ENCODE measurements around the gene MRO.

DNA sequence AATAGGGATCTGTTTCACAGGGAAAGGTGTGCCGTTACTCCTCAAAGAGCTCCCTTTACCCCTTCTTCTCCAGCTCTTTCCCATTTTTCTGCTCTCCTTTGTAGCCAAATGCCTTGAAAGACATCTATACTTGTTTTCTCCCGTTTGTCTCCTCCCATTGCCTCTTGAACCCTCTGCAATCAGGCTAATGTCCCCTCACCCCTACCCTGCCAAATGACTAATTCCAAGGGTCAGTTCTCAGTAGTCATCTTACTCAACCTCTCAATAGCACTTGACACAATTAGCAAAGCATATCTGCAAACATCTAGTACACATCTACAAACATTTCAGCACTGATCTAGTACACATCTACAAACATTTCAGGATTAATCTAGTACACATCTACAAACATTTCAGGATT lies 12.6 kb downstream of the MRO start:
- TF ChIP-seq POLR2AphosphoS5 (IDR thresholded peaks at IDR 0.05; ENCODE audit: low read depth, low read length) (no peak), JUND (IDR thresholded peaks at IDR 0.05) (no peak), YY1 (IDR thresholded peaks at IDR 0.05; ENCODE audit: low read depth) (no peak), NFIC (IDR thresholded peaks at IDR 0.05; ENCODE audit: borderline replicate concordance) (no peak), EZH2phosphoT487 (IDR thresholded peaks at IDR 0.05; ENCODE audit: borderline replicate concordance, low read depth) (no peak), RFX5 (IDR thresholded peaks at IDR 0.05; ENCODE audit: low read length) (no peak)
- TF ChIP-seq, protein P1, sequence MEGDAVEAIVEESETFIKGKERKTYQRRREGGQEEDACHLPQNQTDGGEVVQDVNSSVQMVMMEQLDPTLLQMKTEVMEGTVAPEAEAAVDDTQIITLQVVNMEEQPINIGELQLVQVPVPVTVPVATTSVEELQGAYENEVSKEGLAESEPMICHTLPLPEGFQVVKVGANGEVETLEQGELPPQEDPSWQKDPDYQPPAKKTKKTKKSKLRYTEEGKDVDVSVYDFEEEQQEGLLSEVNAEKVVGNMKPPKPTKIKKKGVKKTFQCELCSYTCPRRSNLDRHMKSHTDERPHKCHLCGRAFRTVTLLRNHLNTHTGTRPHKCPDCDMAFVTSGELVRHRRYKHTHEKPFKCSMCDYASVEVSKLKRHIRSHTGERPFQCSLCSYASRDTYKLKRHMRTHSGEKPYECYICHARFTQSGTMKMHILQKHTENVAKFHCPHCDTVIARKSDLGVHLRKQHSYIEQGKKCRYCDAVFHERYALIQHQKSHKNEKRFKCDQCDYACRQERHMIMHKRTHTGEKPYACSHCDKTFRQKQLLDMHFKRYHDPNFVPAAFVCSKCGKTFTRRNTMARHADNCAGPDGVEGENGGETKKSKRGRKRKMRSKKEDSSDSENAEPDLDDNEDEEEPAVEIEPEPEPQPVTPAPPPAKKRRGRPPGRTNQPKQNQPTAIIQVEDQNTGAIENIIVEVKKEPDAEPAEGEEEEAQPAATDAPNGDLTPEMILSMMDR (IDR thresholded peaks at IDR 0.05): no peak

All from SK-N-SH (cell line).